Measurements from ENCODE around the gene CARS2. TPM values are rescaled to one million over a fixed set of nuclear protein-coding genes. Genes with fewer than 3 reads are reported as not detected.

Gene CARS2
- total and polyA plus RNA-seq, 2 of the 8 experiments (the other 6 are each of a cell fraction or from before 2014, with no cell fraction given): 47.7 to 55.9 TPM

DNA sequence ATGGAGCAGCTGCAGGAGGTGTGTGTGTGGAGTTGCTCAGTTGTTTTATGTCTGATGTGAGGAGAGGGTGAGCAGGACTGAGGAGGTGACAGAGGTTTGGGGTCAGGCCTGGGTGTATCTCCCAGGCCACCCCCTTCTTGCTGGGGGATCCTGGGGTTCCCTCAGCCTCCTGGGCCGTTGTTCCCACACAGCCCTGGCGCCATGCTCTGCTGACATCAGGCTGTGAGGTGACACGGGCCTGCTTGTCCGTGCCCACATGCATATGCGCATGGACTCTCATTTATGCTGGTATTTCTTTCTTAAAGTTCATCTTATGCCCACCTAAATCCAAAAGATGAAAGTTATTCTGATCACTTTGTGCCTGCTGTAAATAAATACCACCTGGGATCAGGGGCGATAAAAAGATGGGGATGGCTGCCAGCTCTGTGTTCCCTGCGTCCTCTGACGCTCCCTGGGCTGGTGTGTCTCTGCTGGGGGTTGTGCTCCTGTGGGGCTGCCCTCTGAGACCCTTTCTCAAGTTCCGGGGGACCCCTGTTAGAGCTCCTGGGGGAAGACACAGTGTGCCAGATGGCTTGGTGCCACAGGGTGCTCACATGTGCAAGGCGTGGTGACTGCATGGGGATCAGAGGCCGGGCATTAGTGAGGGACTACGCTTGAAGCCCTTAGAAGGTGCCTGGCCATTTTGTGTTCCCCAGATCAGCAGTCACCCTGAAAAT, 78.0 kb downstream of the CARS2 start (continued):
- TF ChIP-seq SP1 (IDR thresholded peaks at IDR 0.05; ENCODE audit: low read depth, low read length) (no peak), POLR2AphosphoS5 (IDR thresholded peaks at IDR 0.05; ENCODE audit: low read depth, low read length) (no peak), NANOG (IDR thresholded peaks at IDR 0.05; ENCODE audit: insufficient read depth, low read depth, low read length, poor library complexity, severe bottlenecking) (no peak), SP2 (IDR thresholded peaks at IDR 0.05; ENCODE audit: low read length) (no peak), SIRT6 (IDR thresholded peaks at IDR 0.05; ENCODE audit: low read length) (no peak)

All from H1 (cell line).